Measurements from ENCODE around the gene GPR85.
"Not testable (repeated sequence)": the region's sequence is repeated elsewhere in the genome, so short reads cannot be mapped to it uniquely, and the experiment has no call there.

Gene GPR85

DNA sequence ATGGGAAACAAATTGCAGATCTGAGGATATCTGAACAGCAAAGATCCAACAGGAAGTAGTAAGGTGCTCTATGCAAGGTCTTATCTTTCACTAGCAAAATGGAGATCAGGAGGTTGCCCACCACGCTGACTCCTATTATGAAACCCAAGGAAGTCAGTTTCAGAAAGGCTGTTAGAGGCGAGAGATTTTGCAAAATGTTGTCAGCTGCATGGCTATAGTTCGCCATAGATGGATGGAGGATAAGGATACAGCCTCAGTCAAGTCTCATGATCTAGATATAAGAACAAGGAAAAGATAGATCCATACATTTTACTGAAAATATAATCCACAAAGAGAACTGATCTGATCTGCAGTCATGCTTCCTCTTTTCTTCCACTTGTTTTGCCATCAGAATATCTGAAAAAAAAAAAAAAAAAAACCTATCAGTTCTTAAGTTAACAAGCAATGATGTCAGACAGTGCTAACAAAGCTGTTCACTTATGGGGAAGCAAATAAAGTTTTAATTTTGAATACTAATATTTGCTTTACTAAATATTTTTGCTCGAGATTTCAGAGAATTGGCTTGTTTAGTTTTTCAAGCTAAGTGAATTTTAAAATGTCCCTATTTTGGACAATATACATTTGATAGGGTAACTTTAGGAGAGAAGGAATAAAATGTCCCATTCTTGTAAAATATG lies 2.0 kb downstream of the GPR85 start:
- H3K27ac ChIP-seq: no peak overlapping the region
- no peak for DNase-seq (ENCODE audit: low read depth, low spot score)

DNA sequence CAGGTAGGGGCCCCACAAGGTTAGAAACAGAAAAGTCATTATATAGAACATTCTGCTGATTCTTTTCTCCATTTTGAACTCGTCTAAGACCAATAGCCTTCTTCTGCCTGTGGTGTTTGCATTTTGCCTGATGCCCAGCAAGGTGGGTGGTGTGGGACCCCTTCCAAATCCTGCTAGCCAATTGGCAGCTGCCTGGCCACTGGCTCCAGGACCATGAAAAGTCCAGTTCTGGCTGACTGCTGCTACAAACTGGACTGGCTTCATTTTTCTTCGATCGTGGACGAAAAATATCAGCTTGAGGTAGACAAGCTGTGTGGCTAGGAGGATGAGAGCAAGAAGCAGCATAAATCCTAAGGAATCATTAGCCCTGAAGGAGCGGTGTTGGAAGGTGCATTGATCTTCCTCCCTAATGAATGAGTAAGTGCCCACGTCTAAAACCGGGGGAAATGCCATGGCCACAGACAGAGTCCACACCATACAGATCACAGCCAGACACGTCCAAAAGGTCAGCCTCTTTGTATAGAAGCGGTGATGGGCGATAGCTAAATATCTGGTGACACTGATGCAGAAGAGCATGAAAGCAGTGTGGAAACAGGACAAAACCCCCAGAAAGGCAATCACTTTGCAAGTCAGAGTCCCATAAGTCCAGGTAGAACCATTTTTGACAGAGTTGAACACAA lies 2.7 kb downstream of the GPR85 start:
- no peak for DNase-seq (ENCODE audit: low read depth, low spot score)
- H3K27ac ChIP-seq: no peak overlapping the region

- H3K27ac ChIP-seq: no peak overlapping the region
- DNase-seq (ENCODE audit: low read depth, low spot score): no peak
Measured at GRCh38 chr7:113083132-113083815, 3.4 kb downstream of the GPR85 start.

- no peak overlapping the region for H3K27ac ChIP-seq
- DNase-seq (ENCODE audit: low read depth, low spot score): no peak
Measured at GRCh38 chr7:113078331-113078730, 8.3 kb downstream of the GPR85 start.

GRCh38 chr7:113076703-113077102 lies 9.9 kb downstream of the GPR85 start:
- DNase-seq (ENCODE audit: low read depth, low spot score): no peak
- H3K27ac ChIP-seq: no peak overlapping the region

- no peak overlapping the region for H3K27ac ChIP-seq
- DNase-seq (ENCODE audit: low read depth, low spot score): no peak
Measured at GRCh38 chr7:113071465-113071864, 15.2 kb downstream of the GPR85 start.

DNA sequence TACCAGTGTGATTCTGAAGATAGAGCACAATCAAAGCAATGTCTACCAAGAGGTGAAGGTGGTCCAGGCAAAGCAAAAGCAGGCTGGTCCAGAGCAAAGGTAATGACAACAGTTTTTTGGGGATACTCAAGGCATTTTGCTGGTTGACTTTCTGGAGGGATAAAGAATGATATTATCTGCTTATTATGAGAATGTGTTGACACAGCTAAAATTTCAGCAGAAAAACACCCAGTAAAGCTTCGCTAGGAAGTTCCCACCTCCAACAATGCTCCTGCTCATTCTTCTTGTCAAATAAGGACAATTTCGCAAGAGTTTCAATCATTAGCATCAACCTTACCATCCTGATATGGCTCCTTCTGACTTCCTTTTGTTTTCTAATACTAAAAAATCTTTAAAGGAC lies 24.1 kb downstream of the GPR85 start:
- H3K27ac ChIP-seq: no peak overlapping the region
- DNase-seq (ENCODE audit: low read depth, low spot score): no peak

DNA sequence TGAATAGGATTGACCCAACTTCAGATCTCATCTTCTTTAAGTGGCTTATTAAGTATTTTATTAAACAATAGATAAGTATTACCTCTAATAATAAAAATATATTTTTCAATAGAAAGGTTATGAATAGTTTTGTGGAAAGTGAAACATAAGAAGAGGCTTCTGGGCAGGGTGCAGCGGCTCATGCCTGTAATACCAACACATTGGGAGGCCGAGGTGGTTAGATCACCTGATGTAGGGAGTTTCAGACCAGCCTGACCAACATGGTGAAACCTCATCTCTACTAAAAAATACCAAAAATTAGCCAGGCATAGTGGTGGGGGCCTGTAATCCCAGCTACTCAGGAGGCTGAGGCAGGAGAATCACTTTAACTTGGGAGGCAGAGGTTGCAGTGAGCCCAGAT lies 26.5 kb downstream of the GPR85 start:
- H3K27ac ChIP-seq: no peak overlapping the region
- no peak for DNase-seq (ENCODE audit: low read depth, low spot score)

DNA sequence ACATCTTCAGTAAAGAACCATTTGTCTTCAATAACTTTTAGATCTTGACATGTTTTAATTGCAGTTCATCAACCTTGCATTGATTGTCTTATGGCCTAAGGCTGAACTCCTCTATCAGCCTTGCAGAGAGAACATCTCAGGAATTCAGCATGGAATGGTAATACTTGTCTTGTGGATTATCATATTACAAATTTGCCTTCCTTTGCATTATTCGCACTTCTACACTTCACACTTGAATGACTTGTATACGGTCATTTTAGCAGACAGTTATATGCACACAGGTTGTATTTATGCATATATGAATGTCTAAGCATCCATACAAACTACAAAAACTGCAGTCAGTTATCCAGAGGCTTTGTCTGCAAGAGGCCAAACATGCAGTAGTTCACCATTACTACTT lies 31.7 kb downstream of the GPR85 start:
- no peak for DNase-seq (ENCODE audit: low read depth, low spot score)
- no peak overlapping the region for H3K27ac ChIP-seq

DNA sequence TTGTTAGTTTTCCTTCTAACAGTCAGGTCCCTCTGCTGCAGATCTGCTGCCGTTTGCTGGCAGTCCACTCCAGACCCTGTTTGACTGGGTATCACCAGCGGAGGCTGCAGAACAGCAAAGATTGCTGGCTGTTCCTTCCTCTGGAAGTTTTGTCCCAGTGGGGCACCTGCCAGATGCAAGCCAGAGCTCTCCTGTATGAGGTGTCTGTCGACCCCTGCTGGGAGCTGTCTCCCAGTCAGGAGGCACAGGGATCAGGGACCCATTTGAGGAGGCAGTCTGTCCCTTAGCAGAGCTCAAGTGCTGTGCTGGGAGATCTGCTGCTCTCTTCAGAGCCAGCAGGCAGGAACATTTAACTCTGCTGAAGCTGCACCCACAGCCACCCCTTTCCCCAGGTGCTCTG lies 32.4 kb downstream of the GPR85 start:
- H3K27ac ChIP-seq; DNase-seq (ENCODE audit: low read depth, low spot score): not testable (repeated sequence)

DNA sequence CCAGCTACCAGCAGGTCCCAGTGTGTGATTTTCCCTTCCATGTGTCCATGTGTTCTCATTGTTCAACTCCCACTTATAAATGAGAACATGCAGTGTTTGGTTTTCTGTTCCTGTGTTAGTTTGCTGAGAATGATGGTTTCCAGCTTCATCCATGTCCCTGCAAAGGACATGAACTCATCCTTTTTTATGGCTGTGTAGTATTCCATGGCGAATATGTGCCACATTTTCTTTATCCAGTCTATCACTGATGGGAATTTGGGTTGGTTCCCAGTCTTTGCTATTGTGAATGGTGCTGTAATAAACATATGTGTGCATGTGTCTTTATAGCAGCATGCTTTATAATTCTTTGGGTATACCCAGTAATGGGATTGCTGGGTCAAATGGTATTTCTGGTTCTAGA lies 37.4 kb downstream of the GPR85 start:
- not testable (repeated sequence) for H3K27ac ChIP-seq; DNase-seq (ENCODE audit: low read depth, low spot score)

DNA sequence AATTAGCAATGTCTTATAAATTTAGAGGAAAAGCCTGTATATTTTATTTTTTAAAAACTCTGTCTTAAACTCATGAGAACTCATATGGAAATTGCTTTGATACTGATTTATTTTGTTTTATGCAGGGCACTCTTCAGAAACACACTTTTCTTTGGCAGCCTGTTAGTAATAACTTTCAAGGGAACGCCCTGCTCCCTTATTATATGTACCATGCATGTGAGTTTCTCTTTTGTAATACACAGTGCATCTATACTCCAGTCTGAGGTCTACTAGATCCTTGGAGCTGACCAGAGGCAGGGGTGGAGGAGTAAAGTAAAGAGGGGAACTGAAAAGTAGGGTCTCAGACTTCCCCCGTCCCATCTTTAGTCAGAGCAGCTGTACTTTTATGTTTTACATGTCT lies 40.2 kb downstream of the GPR85 start:
- no peak for DNase-seq (ENCODE audit: low read depth, low spot score)

GRCh38 chr7:113045379-113045778 lies 41.2 kb downstream of the GPR85 start:
- H3K27ac ChIP-seq: no peak overlapping the region
- no peak for DNase-seq (ENCODE audit: low read depth, low spot score)

More for the DNA sequence above, 40.2 kb downstream of the GPR85 start:
- H3K27ac ChIP-seq: no peak overlapping the region

- H3K27ac ChIP-seq: no peak overlapping the region
- DNase-seq (ENCODE audit: low read depth, low spot score): no peak
Measured at GRCh38 chr7:113044394-113044793, 42.2 kb downstream of the GPR85 start.

DNA sequence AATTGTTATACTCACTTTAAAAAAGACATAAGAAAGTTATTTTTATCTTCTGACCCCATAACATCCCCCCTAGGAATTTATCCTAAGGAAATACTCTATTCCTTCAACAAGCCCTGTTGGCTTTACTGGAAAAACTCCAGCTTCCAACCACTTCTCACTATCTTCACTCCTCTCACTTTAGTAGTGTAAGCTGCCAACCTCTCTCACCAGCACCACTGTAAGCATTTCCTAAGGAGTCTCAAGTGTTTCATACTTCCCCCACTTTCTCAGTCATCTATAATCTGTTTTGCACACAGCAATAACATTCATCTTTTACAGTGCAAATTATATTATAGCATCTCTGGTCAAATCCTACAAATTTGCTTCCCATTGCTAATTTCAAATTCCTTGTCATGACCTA lies 45.8 kb downstream of the GPR85 start:
- H3K27ac ChIP-seq: no peak overlapping the region
- no peak for DNase-seq (ENCODE audit: low read depth, low spot score)

- DNase-seq (ENCODE audit: low read depth, low spot score): no peak
- H3K27ac ChIP-seq: no peak overlapping the region
Measured at GRCh38 chr7:113033959-113034358, 52.7 kb downstream of the GPR85 start.
